Body of pancreas (tissue), 4 donors: Measurements from ENCODE around the gene CYB561D2.

Experiments used
- CTCF ChIP-seq, 7 experiments: fragments of 450-650 bp in 4 of 7; fragments of 200-600 bp in 3 of 7; sonication (generic) in 3 of 7; IDR thresholded peaks; one replicate each; pipeline ENCODE4 v1.5.1; 2016 to 2019; ENCODE audit warnings: antibody characterized with exemption in 7 of 7
- POLR2A ChIP-seq, 3 donors: fragments of 450-650 bp; IDR thresholded peaks; one replicate each; pipeline ENCODE4 v1.6.1; 2016; ENCODE audit warnings: antibody characterized with exemption in 3 of 3, mild to moderate bottlenecking in 2 of 3

- TF ChIP-seq POLR2A (IDR thresholded peaks at IDR 0.05) (no peak), CTCF (IDR thresholded peaks at IDR 0.05) (no peak)
These were observed 6.8 kb downstream of the CYB561D2 start for GRCh38 chr3:50357481-50357880.
